ENCODE data around the gene ACADS.

- TF ChIP-seq CTCF (optimal IDR thresholded peaks at IDR 0.05 in 1 of 3, IDR thresholded peaks at IDR 0.05 in 1 of 3, conservative IDR thresholded peaks at IDR 0.05 in 1 of 3; ENCODE audit: extremely low read depth in 1 of 3, insufficient read depth in 2 of 3, low read length in 3 of 3) (no peak), EZH2 (IDR thresholded peaks at IDR 0.05; ENCODE audit: low read length) (no peak)
Measured at GRCh38 chr12:120692524-120693033, 33.0 kb upstream of the ACADS start.

All from keratinocyte (primary cell).